Neural cell (in vitro differentiated cells): ENCODE data around the gene ANGPTL2. TPM values are rescaled to one million over a fixed set of nuclear protein-coding genes. Genes with fewer than 3 reads are reported as not detected.

ENCODE experiments used
- H2AFZ ChIP-seq: fragments of 200-600, 300-800 bp; sonication (generic), shearing (Covaris generic); 2 replicates; pipeline ENCODE4 v1.6.0; 2014; ENCODE audit warnings: low read depth, mild to moderate bottlenecking, antibody characterized with exemption, low read length, moderate library complexity
- H3F3A ChIP-seq: fragments of 200-600 bp; shearing (Covaris generic); 2 replicates; pipeline ENCODE4 v1.6.1; 2016; ENCODE audit warnings: mild to moderate bottlenecking, moderate library complexity, mixed read lengths, antibody characterized with exemption, low read length; ENCODE audit not compliant: insufficient read depth, poor library complexity, severe bottlenecking
- H3K27ac ChIP-seq: fragments of 200-600, 300-800 bp; sonication (generic), shearing (Covaris generic); 2 replicates; pipeline ENCODE4 v1.5.1; 2014; ENCODE audit warnings: mild to moderate bottlenecking, low read length, moderate library complexity
- H3K27me3 ChIP-seq: fragments of 300-800, 200-600 bp; sonication (generic), shearing (Covaris generic); 2 replicates; pipeline ENCODE4 v1.6.0; 2014; ENCODE audit warnings: mild to moderate bottlenecking, low read depth, low read length, moderate library complexity; ENCODE audit not compliant: insufficient read depth
- H3K36me3 ChIP-seq: fragments of 300-800, 200-600 bp; sonication (generic), shearing (Covaris generic); 2 replicates; pipeline ENCODE4 v1.5.1; 2014; ENCODE audit warnings: mild to moderate bottlenecking, antibody characterized with exemption, low read length, moderate library complexity; ENCODE audit not compliant: insufficient read depth
- H3K4me2 ChIP-seq: fragments of 300-800, 200-600 bp; sonication (generic), shearing (Covaris generic); 2 replicates; pipeline ENCODE4 v1.6.0; 2014; ENCODE audit warnings: mild to moderate bottlenecking, low read length
- H3K4me3 ChIP-seq: fragments of 300-800, 200-600 bp; sonication (generic), shearing (Covaris generic); 2 replicates; pipeline ENCODE4 v1.5.1; 2014; ENCODE audit warnings: mild to moderate bottlenecking, low read length, moderate library complexity
- H3K79me2 ChIP-seq: fragments of 200-600 bp; shearing (Covaris generic); replicated peaks from 2 replicates; pipeline ENCODE4 v1.6.0; 2014; ENCODE audit warnings: mild to moderate bottlenecking, low read length, moderate library complexity; ENCODE audit not compliant: insufficient read depth
- H3K9ac ChIP-seq: fragments of 300-800, 200-600 bp; sonication (generic), shearing (Covaris generic); 2 replicates; pipeline ENCODE4 v1.6.1; 2016; ENCODE audit warnings: mild to moderate bottlenecking, low read length, mixed read lengths
- H3K9me2 ChIP-seq: fragments of 200-600 bp; shearing (Covaris generic); 2 replicates; pipeline ENCODE4 v1.6.1; 2016; ENCODE audit warnings: mild to moderate bottlenecking, low read length, mixed read lengths; ENCODE audit not compliant: insufficient read depth
- H3K9me3 ChIP-seq: fragments of 200-600, 300-800 bp; sonication (generic), shearing (Covaris generic); 2 replicates; pipeline ENCODE4 v1.6.1; 2016; ENCODE audit warnings: mild to moderate bottlenecking, mixed run types, low read length, moderate library complexity, mixed read lengths
- H4K20me1 ChIP-seq: fragments of 200-600 bp; shearing (Covaris generic); 2 replicates; pipeline ENCODE4 v1.6.1; 2016; ENCODE audit warnings: mild to moderate bottlenecking, mixed run types; ENCODE audit not compliant: insufficient read depth
- EP300 ChIP-seq: fragments of 450-650 bp; conservative IDR thresholded peaks from 2 replicates; pipeline ENCODE4 v1.6.1; 2014; ENCODE audit warnings: antibody characterized with exemption, mild to moderate bottlenecking, moderate library complexity; ENCODE audit not compliant: poor library complexity, severe bottlenecking
- EZH2 ChIP-seq: fragments of 200-600, 300-800 bp; shearing (Covaris generic), sonication (generic); IDR thresholded peaks from 2 replicates; pipeline ENCODE4 v1.6.1; 2014; ENCODE audit warnings: antibody characterized with exemption, low read length, borderline replicate concordance, mild to moderate bottlenecking; ENCODE audit not compliant: insufficient read depth, poor library complexity, severe bottlenecking
- MXI1 ChIP-seq: fragments of 450-650 bp; conservative IDR thresholded peaks from 2 replicates; pipeline ENCODE4 v1.6.1; 2014; ENCODE audit warnings: antibody characterized with exemption, mild to moderate bottlenecking; ENCODE audit not compliant: poor library complexity, severe bottlenecking
- POLR2AphosphoS5 ChIP-seq: IDR thresholded peaks from 2 replicates; pipeline ENCODE4 v1.6.1; 2012
- RAD21 ChIP-seq: fragments of 450-650 bp; conservative IDR thresholded peaks from 2 replicates; pipeline ENCODE4 v1.6.1; 2014; ENCODE audit warnings: antibody characterized with exemption, mild to moderate bottlenecking, moderate library complexity
- SMC3 ChIP-seq: fragments of 450-650 bp; conservative IDR thresholded peaks from 2 replicates; pipeline ENCODE4 v1.6.1; 2014; ENCODE audit warnings: antibody characterized with exemption, mild to moderate bottlenecking, moderate library complexity; ENCODE audit not compliant: poor library complexity
- TAF1 ChIP-seq: IDR thresholded peaks from 2 replicates; pipeline ENCODE4 v1.6.1; 2012; ENCODE audit warnings: low read depth
- polyA plus RNA-seq: library from polyadenylated mRNA; depleted of rRNA; stranded (reverse); fragments of >200 nt; gene quantifications from 2 replicates; pipeline ENCODE4 v1.2.3, GENCODE V29; 2014
- TF ChIP-seq, protein P1 (sequence below): IDR thresholded peaks from 2 replicates; pipeline ENCODE4 v1.6.1; 2012; ENCODE audit warnings: borderline replicate concordance
- TF ChIP-seq, protein P2 (sequence below): fragments of 450-650 bp; IDR thresholded peaks from 2 replicates; pipeline ENCODE4 v1.5.1; 2014; ENCODE audit warnings: antibody characterized with exemption, mild to moderate bottlenecking, moderate library complexity; ENCODE audit not compliant: poor library complexity, severe bottlenecking

The ANGPTL2 gene
- polyA plus RNA-seq, 1 donor from 2014 or later = not detected

DNA sequence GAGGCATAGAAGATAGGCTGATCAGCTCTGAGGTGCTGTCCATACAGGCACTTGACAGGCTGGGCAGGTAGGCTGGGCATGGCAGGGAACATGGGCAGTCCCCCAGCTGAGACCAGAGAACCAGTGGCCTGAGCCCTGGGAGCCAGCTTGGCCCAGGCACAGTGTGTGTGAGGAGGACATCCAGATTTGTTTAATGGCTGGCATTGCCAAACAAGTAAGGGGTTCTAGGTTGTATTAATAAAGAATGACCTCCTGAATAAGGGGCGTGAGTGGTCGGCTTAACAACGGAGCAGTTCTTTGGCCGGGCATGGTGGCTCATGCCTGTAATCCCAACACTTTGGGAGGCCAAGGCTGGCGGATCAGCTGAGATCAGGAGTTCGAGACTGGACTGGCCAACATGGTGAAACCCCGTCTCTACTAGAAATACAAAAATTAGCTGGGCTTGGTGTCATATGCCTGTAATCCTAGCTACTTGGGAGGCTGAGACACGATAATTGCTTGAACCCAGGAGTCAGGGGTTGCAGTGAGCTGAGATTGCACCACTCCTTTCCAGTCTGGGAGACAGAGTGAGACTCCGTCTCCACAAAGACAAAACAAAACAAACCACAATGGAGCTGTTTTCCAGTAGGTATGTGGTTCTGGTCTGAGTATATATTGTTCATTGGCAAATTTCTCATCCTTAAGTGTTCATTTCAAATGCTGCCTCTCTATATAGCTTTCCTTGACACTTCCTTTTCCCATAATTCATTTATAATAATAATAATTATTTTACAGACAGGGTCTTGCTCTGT, 56.2 kb downstream of the ANGPTL2 start:
- Histone ChIP-seq H3K27ac (no peak overlapping the region), H3K79me2 (no peaks in the 10 kb centered on the region), H3K4me2 (no peak overlapping the region), H3K27me3 (no peaks in the 10 kb centered on the region), H3K4me3 (no peak overlapping the region), H3K9me3 (no peaks in the 10 kb centered on the region), H3F3A (no peaks in the 10 kb centered on the region), H3K9me2 (no peaks in the 10 kb centered on the region), H3K36me3 (peaks cover 6% of the 10 kb centered on the region), H2AFZ (no peak overlapping the region), H3K9ac (no peak overlapping the region), H4K20me1 (no peaks in the 10 kb centered on the region)
- TF ChIP-seq TAF1 (no peak), EZH2 (no peak), POLR2AphosphoS5 (no peak), EP300 (no peak), SMC3 (no peak), RAD21 (no peak)
- TF ChIP-seq, protein P1, sequence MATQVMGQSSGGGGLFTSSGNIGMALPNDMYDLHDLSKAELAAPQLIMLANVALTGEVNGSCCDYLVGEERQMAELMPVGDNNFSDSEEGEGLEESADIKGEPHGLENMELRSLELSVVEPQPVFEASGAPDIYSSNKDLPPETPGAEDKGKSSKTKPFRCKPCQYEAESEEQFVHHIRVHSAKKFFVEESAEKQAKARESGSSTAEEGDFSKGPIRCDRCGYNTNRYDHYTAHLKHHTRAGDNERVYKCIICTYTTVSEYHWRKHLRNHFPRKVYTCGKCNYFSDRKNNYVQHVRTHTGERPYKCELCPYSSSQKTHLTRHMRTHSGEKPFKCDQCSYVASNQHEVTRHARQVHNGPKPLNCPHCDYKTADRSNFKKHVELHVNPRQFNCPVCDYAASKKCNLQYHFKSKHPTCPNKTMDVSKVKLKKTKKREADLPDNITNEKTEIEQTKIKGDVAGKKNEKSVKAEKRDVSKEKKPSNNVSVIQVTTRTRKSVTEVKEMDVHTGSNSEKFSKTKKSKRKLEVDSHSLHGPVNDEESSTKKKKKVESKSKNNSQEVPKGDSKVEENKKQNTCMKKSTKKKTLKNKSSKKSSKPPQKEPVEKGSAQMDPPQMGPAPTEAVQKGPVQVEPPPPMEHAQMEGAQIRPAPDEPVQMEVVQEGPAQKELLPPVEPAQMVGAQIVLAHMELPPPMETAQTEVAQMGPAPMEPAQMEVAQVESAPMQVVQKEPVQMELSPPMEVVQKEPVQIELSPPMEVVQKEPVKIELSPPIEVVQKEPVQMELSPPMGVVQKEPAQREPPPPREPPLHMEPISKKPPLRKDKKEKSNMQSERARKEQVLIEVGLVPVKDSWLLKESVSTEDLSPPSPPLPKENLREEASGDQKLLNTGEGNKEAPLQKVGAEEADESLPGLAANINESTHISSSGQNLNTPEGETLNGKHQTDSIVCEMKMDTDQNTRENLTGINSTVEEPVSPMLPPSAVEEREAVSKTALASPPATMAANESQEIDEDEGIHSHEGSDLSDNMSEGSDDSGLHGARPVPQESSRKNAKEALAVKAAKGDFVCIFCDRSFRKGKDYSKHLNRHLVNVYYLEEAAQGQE = no peak

DNA sequence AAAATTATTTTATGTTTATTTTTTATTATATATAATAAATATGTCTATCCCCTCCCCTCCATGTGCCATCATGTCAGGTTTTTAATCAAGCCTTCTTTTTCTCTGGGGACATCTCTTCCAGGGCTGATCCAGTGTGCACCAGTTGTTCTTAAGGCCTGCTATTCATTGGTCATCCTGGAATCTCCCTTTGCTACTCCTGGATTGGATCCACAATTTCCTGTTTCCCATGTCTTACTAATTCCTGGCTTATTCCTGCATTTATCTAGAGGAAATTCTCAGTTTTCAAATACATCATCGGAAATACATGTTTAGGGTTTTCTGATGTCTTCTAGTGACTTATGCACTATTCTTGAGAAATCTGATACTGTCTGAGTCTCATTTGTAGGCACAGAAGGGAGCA, 56.8 kb downstream of the ANGPTL2 start:
- no peak overlapping the region for H3K27ac ChIP-seq
- H3F3A ChIP-seq = no peaks in the 10 kb centered on the region
- no peak overlapping the region for H2AFZ ChIP-seq
- no peak overlapping the region for H3K9ac ChIP-seq
- no peaks in the 10 kb centered on the region for H3K9me2 ChIP-seq
- H3K9me3 ChIP-seq = no peaks in the 10 kb centered on the region
- no peaks in the 10 kb centered on the region for H3K79me2 ChIP-seq
- no peaks in the 10 kb centered on the region for H4K20me1 ChIP-seq
- no peak overlapping the region for H3K4me2 ChIP-seq
- no peak for TF ChIP-seq SMC3
- H3K36me3 ChIP-seq = peaks cover 6% of the 10 kb centered on the region
- H3K27me3 ChIP-seq = no peaks in the 10 kb centered on the region
- no peak overlapping the region for H3K4me3 ChIP-seq

DNA sequence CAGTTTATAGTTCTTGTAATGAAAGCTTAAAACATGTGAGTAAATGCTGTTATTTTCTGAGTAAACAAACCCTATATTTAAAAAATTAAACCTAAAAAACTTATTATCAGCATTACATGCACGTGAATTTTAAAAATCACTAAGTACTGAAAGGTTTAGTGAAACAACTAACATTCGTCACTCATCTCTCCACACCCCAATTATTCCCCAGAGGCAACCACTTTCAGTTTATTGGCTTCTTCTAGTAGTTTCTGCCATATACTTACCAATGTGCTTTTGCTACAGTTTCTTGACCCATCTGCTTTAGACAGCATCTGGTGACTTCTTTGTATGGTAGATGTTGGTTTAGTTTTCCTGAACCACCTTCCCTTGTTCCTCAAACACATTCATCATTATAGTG, 58.1 kb downstream of the ANGPTL2 start:
- no peaks in the 10 kb centered on the region for H3K27me3 ChIP-seq
- no peak overlapping the region for H3K4me3 ChIP-seq
- H4K20me1 ChIP-seq = no peaks in the 10 kb centered on the region
- H3K9me2 ChIP-seq = no peaks in the 10 kb centered on the region
- H3K4me2 ChIP-seq = no peak overlapping the region
- peaks cover 5% of the 10 kb centered on the region for H3K36me3 ChIP-seq
- TF ChIP-seq SMC3 (no peak), TAF1 (no peak), EP300 (no peak), EZH2 (no peak), POLR2AphosphoS5 (no peak), RAD21 (no peak), MXI1 (no peak)
- TF ChIP-seq, protein P2, sequence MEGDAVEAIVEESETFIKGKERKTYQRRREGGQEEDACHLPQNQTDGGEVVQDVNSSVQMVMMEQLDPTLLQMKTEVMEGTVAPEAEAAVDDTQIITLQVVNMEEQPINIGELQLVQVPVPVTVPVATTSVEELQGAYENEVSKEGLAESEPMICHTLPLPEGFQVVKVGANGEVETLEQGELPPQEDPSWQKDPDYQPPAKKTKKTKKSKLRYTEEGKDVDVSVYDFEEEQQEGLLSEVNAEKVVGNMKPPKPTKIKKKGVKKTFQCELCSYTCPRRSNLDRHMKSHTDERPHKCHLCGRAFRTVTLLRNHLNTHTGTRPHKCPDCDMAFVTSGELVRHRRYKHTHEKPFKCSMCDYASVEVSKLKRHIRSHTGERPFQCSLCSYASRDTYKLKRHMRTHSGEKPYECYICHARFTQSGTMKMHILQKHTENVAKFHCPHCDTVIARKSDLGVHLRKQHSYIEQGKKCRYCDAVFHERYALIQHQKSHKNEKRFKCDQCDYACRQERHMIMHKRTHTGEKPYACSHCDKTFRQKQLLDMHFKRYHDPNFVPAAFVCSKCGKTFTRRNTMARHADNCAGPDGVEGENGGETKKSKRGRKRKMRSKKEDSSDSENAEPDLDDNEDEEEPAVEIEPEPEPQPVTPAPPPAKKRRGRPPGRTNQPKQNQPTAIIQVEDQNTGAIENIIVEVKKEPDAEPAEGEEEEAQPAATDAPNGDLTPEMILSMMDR = no peak
- TF ChIP-seq, protein P1 = no peak
- H3K27ac ChIP-seq = no peak overlapping the region
- H3K9ac ChIP-seq = no peak overlapping the region
- no peaks in the 10 kb centered on the region for H3K9me3 ChIP-seq
- H3F3A ChIP-seq = no peaks in the 10 kb centered on the region
- H3K79me2 ChIP-seq = no peaks in the 10 kb centered on the region
- H2AFZ ChIP-seq = no peak overlapping the region
